Retinal pigment epithelial cell (primary cell): ENCODE results near the gene ZBTB47.

ENCODE experiments used
- DNase-seq: peaks from one replicate; pipeline ENCODE4 v3.0.0-alpha.2; 2010; ENCODE audit warnings: low read depth
- H3K4me3 ChIP-seq: 2 replicates; pipeline ENCODE4 v1.5.1; 2011; ENCODE audit warnings: mild to moderate bottlenecking, low read length, control low read depth, moderate library complexity
- TF ChIP-seq, protein P1 (sequence below): conservative IDR thresholded peaks from 2 replicates; pipeline ENCODE4 v1.5.1; 2011; ENCODE audit warnings: low read depth, low read length, control low read depth, inconsistent platforms

The ZBTB47 gene

DNA sequence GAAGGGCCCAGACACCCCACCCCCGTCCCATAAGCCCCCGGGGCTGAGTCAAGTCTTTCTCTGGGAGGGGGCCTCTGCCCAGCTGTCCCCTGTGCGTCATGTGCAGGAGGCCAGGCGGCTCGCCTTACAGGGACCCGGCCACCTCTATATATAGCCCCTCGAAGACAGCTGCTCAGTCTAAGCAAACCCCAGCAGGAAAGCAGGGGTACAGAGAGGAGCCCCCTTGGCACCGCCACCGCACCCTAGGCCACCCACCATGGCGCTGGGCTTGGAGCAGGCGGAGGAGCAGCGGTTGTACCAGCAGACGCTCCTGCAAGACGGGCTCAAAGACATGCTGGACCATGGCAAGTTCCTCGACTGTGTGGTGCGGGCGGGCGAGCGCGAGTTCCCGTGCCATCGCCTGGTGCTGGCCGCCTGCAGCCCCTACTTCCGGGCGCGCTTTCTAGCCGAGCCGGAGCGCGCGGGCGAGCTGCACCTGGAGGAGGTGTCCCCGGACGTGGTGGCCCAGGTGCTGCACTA, 31.9 kb downstream of the ZBTB47 start, which contains the start of gene KLHL40:
KLHL40 (plus strand) TSS at position 175 of the 519 bp plus-strand sequence; CDS start at position 257, 82 bp downstream.
- no peak within 1 kb of the TSS for H3K4me3 ChIP-seq
- DNase-seq = no peak
- TF ChIP-seq, protein P1, sequence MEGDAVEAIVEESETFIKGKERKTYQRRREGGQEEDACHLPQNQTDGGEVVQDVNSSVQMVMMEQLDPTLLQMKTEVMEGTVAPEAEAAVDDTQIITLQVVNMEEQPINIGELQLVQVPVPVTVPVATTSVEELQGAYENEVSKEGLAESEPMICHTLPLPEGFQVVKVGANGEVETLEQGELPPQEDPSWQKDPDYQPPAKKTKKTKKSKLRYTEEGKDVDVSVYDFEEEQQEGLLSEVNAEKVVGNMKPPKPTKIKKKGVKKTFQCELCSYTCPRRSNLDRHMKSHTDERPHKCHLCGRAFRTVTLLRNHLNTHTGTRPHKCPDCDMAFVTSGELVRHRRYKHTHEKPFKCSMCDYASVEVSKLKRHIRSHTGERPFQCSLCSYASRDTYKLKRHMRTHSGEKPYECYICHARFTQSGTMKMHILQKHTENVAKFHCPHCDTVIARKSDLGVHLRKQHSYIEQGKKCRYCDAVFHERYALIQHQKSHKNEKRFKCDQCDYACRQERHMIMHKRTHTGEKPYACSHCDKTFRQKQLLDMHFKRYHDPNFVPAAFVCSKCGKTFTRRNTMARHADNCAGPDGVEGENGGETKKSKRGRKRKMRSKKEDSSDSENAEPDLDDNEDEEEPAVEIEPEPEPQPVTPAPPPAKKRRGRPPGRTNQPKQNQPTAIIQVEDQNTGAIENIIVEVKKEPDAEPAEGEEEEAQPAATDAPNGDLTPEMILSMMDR = no peak

DNA sequence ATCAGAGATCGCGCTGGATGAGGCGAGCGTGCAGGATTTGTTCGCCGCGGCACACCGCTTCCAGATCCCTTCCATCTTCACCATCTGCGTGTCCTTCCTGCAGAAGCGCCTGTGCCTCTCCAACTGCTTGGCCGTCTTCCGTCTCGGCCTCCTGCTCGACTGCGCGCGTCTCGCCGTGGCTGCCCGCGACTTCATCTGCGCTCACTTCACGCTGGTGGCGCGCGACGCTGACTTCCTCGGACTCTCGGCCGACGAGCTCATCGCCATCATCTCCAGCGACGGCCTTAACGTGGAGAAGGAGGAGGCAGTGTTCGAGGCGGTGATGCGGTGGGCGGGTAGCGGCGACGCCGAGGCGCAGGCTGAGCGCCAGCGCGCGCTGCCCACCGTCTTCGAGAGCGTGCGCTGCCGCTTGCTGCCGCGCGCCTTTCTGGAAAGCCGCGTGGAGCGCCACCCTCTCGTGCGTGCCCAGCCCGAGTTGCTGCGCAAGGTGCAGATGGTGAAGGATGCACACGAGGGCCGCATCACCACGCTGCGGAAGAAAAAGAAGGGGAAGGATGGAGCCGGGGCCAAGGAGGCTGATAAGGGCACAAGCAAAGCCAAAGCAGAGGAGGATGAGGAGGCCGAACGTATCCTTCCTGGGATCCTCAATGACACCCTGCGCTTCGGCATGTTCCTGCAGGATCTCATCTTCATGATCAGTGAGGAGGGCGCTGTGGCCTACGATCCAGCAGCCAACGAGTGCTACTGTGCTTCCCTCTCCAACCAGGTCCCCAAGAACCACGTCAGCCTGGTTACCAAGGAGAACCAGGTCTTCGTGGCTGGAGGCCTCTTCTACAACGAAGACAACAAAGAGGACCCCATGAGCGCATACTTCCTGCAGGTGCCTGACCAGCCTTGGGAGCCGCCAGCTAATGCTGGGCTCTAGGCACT, 32.7 kb downstream of the ZBTB47 start:
- no peak overlapping the region for H3K4me3 ChIP-seq
- TF ChIP-seq, protein P1 = no peak
- DNase-seq = no peak

DNA sequence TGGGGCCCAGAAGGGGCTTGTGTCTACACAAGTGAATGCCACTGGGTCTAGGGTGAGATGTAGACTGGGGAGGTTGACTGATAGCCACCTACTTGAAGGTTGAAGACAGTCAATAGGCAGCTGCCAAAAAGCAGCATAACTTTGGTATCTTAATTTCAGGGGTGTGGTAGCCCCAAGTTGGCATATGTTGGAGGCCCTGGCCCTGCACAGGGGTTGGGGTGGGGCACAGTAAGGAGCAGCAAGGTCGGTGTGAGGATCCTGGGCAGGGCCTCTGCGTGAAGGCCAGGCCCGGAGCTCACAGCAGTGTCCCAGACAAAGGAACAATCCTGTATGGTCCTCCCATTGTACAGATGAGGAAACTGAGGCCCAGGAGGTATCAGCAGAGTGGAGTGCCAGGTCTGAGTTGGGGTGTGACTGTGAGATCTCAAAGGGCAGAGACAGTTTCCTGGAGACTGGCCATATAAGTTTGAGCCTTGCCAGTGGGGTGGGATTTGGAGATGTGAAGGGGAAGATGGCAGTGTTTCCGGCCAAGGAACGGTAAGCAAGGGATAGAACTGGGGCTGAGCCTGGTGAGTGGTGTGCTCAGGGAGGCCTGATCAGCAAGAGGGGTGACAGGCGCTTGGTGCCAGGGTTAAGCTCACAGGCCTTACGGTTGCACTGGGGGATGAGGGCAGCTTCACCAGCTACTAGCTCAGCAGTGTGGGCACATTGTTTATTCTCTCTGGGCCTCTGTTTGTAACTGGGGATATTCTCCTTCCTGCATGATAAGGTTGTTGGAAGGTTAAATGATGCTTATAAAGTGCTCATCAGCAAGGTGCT, 33.5 kb downstream of the ZBTB47 start:
- DNase-seq = no peak
- H3K4me3 ChIP-seq = no peak overlapping the region
- TF ChIP-seq, protein P1 = no peak

DNA sequence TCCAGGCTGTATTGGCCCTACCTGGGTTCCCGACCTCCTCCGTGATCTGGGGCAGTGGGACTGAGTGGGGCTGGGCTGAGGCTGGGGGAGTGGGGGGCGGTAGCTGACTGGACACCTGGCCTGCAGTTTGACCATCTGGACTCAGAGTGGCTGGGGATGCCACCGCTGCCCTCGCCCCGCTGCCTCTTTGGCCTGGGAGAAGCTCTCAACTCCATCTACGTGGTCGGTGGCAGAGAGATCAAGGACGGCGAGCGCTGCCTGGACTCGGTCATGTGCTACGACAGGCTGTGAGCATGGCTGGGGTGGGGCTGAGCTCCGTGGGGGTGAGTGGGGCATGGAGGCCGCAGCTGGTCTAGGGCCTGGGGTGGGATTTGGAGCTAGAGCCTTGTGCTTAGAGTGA, 34.5 kb downstream of the ZBTB47 start:
- no peak for DNase-seq
- H3K4me3 ChIP-seq = no peak overlapping the region
- TF ChIP-seq, protein P1 = no peak

DNA sequence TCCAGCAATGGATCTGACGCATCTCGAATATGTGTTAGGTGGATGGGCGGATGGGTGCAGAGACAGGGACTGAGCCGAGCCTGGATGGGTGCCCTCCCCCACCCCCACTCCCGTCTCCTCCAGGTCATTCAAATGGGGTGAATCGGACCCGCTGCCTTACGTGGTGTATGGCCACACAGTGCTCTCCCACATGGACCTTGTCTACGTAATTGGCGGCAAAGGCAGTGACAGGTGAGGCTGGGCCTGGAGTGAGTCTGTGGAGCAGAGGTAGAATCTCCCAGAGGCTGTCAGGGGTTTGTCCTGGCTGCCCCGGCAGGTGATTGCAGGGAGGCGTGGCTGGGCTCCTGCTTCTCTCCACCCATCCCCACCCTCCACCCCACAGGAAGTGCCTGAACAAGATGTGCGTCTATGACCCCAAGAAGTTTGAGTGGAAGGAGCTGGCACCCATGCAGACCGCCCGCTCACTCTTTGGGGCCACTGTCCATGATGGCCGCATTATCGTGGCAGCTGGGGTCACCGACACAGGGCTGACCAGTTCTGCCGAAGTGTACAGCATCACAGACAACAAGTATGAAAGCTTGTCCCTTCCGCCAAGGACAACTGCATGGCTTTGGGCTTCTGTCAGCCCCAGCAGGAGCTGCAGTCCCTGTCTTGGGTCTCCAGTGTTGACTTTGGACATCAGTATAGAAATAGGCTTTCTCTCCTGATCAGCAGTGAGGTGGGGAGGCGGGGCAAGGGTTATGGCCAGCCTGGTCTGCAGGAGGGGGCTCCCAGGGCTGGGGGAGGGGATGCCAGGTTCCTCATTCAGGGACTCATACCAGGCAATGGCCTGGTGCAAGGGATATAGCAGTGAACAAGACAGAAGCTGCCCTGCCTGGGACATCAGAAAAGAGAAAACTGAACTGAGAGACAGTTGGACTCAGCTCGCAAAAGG, 35.3 kb downstream of the ZBTB47 start:
- TF ChIP-seq, protein P1 = no peak
- DNase-seq = no peak
- no peak overlapping the region for H3K4me3 ChIP-seq

DNA sequence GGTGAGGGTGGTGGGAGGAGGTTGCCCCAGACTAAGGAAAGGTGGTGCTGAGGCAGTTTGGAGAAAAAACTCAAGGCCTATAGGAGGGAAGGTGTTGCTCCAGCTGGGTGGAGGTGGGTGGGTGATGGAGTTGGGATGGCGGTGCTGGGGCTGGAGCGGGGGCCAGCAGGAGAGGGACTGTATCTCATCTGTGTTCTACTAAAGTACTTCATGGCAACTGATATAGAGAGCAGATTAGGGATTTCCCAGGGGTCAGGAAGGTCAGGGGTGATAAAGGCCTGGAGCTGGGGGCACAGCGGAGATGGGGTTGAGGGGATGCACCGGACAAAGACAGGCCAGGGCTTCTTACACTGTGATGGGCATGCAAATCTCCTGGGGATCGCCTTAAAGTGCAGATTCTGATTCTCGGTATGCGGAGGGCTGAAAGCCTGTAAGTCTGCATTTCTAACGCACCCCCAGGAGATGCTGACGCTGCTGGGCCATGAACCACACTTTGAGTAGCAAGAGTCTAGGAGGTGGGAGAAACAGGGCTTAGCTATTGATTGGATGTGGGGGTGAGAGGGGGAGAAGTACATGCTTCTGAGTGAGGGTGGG, 36.0 kb downstream of the ZBTB47 start:
- no peak overlapping the region for H3K4me3 ChIP-seq
- DNase-seq = no peak
- TF ChIP-seq, protein P1 = no peak
